ENCODE data around the gene HEXIM1.

The HEXIM1 gene

DNA sequence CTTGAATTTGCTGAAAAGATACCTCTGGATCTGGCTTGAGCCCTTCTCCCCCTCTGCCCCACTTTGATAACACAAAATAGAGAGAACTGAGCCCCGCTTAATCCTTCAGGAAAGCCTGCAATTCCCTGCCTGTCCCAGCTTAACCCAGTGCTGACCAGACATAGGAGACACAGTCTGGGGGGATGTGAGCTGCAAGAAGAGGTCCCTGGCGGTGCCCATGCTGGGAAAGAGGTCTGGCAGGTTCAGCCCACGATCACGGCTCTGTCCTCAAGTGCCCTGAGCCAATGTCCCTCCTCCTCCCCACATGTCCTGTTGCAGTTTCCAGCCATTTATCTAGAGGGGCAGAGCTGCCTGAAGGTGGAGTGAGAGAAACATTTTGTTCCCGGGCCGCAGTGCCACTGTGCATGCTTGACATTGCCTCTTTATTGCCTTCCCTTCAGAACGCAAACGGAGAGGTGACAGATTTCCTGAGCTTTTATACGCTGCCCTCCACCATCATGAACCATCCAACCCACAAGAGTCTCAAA lies 44.9 kb upstream of the HEXIM1 start:
- H3K27ac ChIP-seq: peak overlapping the region; percentile 81
- CTCF ChIA-PET: no interaction called here
- DNase-seq (ENCODE audit: low spot score): no peak

DNA sequence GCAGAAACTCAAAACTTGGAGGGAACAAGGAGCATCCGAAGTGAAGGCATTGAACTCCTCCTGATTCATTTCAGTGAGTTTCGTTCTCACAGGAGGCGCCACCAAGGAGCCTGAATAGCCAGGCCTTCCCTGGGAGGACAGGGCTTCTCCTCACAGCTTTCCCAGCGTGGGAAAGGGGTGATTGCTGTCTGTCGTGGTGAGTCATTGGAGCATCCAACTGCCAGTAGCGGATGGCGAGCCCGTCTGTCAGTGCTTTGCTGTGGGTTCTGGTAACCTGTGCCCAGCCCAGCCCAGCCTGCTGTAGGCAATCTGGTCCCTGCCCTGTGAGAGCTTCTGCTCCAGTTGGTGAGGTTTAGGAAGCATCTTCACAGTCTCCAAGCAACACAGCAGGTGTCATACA lies 44.2 kb upstream of the HEXIM1 start:
- no peak for DNase-seq (ENCODE audit: low spot score)
- ChIA-PET POLR2A (ENCODE audit: low non-redundant PET) (interaction anchor here (0.6 kb wide), 1 partner anchor 30 kb away, joined by 4 read pairs; no protein-coding TSS in a partner anchor), CTCF (no interaction called here)
- no peak for TF ChIP-seq CTCF (conservative IDR thresholded peaks at IDR 0.05; ENCODE audit: low read depth)
- H3K27ac ChIP-seq: peak overlapping the region; percentile 81

More for the DNA sequence above, 44.9 kb upstream of the HEXIM1 start:
- POLR2A ChIA-PET (ENCODE audit: low non-redundant PET): no interaction called here
- no peak for TF ChIP-seq CTCF (conservative IDR thresholded peaks at IDR 0.05; ENCODE audit: low read depth)

DNA sequence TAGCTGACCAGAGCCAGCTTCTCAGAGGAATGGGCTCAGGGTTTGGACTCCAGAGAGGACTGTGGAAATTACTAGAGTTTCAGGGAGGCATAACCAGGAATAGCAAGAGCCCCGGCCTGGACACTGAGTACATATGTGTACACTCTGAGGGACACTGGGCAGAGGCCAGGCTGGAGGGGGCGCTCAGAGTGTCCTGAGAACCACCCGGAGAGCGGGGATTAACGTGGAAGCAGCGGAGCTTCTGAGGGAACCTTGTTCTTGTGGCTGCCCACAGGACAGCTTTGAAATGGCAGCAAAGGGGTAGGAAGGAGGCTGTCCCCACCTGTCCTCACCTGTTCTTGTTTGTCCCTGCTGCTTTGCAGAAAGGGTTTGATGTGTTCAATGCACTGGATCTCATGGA lies 43.8 kb upstream of the HEXIM1 start:
- POLR2A ChIA-PET (ENCODE audit: low non-redundant PET): interaction anchor here (0.6 kb wide), 1 partner anchor 30 kb away, joined by 4 read pairs; no protein-coding TSS in a partner anchor
- no peak for DNase-seq (ENCODE audit: low spot score)
- peak overlapping the region; percentile 81 for H3K27ac ChIP-seq
- no peak for TF ChIP-seq CTCF (conservative IDR thresholded peaks at IDR 0.05; ENCODE audit: low read depth)
- CTCF ChIA-PET: interaction anchor here (0.5 kb wide), 1 partner anchor 333 kb away, joined by 3 read pairs; no protein-coding TSS in a partner anchor

GRCh38 chr17:45104907-45105624 lies 43.2 kb upstream of the HEXIM1 start:
- DNase-seq (ENCODE audit: low spot score): no peak
- no peak for TF ChIP-seq CTCF (conservative IDR thresholded peaks at IDR 0.05; ENCODE audit: low read depth)
- peak overlapping the region; percentile 81 for H3K27ac ChIP-seq
- ChIA-PET CTCF (interaction anchor here (0.5 to 0.7 kb wide), 2 partner anchors 245 to 333 kb away, joined by 3 read pairs; no protein-coding TSS in a partner anchor), POLR2A (ENCODE audit: low non-redundant PET) (no interaction called here)

GRCh38 chr17:45106096-45106495 lies 42.2 kb upstream of the HEXIM1 start:
- no peak for TF ChIP-seq CTCF (conservative IDR thresholded peaks at IDR 0.05; ENCODE audit: low read depth)
- ChIA-PET CTCF (interaction anchor here (0.6 kb wide), 1 partner anchor 17 kb away, joined by 5 read pairs; no protein-coding TSS in a partner anchor), POLR2A (ENCODE audit: low non-redundant PET) (no interaction called here)
- DNase-seq (ENCODE audit: low spot score): no peak
- peak overlapping the region; percentile 81 for H3K27ac ChIP-seq

DNA sequence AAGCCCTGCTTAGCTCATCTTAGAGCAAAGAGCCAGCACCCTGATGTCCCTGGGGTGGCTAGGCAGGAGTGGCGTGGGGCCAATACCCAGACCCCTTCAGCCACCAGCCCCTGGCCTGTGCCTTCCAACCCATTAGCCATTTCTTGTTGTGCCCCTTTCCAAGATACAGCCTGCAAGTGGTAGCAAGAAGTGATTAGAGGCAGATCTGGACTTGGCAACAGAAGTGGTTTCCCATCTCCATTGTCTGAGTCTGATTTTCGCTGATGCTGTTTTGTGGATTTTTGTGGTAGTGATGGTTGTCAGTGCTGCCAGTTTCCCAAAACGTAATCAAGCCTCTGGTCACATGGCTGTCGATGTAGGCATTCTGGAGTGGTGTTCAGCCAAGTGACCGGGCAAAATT lies 41.7 kb upstream of the HEXIM1 start:
- ChIA-PET POLR2A (ENCODE audit: low non-redundant PET) (no interaction called here), CTCF (interaction anchor here (0.6 kb wide), 1 partner anchor 18 kb away, joined by 5 read pairs; no protein-coding TSS in a partner anchor)
- no peak for TF ChIP-seq CTCF (conservative IDR thresholded peaks at IDR 0.05; ENCODE audit: low read depth)
- no peak for DNase-seq (ENCODE audit: low spot score)
- peak overlapping the region; percentile 81 for H3K27ac ChIP-seq

Measured in RWPE1 (cell line).